WTC11 (cell line): Measurements from ENCODE around the gene RPP40. TPM values are rescaled to one million over a fixed set of nuclear protein-coding genes. Genes with fewer than 3 reads are reported as not detected.

ENCODE experiments used
- CBFB ChIP-seq: sonication (generic); formaldehyde crosslinking; IDR thresholded peaks from 2 replicates; pipeline ENCODE4 v1.8.1; 2022; ENCODE audit warnings: mild to moderate bottlenecking, low read depth, missing genetic modification reagents
- FOXJ3 ChIP-seq: sonication (generic); formaldehyde crosslinking; IDR thresholded peaks from 2 replicates; pipeline ENCODE4 v1.9.0; 2021; ENCODE audit warnings: missing genetic modification reagents, mild to moderate bottlenecking, borderline replicate concordance
- HMGA2 ChIP-seq: fragments of 250-450 bp; sonication (Bioruptor Pico); IDR thresholded peaks from 2 replicates; pipeline ENCODE4 v1.4.0; 2021; ENCODE audit warnings: mild to moderate bottlenecking, moderate library complexity
- SMAD4 ChIP-seq: sonication (generic); formaldehyde crosslinking; IDR thresholded peaks from 2 replicates; pipeline ENCODE4 v1.8.0; 2022; ENCODE audit warnings: mild to moderate bottlenecking, missing genetic modification reagents
- SOX15 ChIP-seq: fragments of 250-450 bp; sonication (Bioruptor Pico); IDR thresholded peaks from 2 replicates; pipeline ENCODE4 v1.9.0; 2021; ENCODE audit warnings: mild to moderate bottlenecking
- ZNF138 ChIP-seq: sonication (generic); formaldehyde crosslinking; conservative IDR thresholded peaks from 2 replicates; pipeline ENCODE4 v1.8.1; 2022; ENCODE audit warnings: mild to moderate bottlenecking, moderate library complexity, missing genetic modification reagents
- ZNF219 ChIP-seq: sonication (generic); formaldehyde crosslinking; IDR thresholded peaks from 2 replicates; pipeline ENCODE4 v1.8.0; 2023; ENCODE audit warnings: missing genetic modification reagents, mild to moderate bottlenecking, borderline replicate concordance
- ZNF671 ChIP-seq: fragments of 250-450 bp; sonication (Bioruptor Pico); IDR thresholded peaks from 2 replicates; pipeline ENCODE4 v1.8.0; 2021; ENCODE audit warnings: mild to moderate bottlenecking
- total RNA-seq: library from RNA; stranded (reverse); gene quantifications from 3 replicates; pipeline ENCODE4 v1.2.3, GENCODE V29; 2021
- TF ChIP-seq, protein P1 (sequence below): sonication (generic); formaldehyde crosslinking; conservative IDR thresholded peaks from 2 replicates; pipeline ENCODE4 v1.8.1; 2023; ENCODE audit warnings: mild to moderate bottlenecking, low read depth, missing genetic modification reagents, moderate library complexity
- TF ChIP-seq, protein P2 (sequence below): sonication (generic); formaldehyde crosslinking; IDR thresholded peaks from 2 replicates; pipeline ENCODE4 v1.8.1; 2022; ENCODE audit warnings: mild to moderate bottlenecking, moderate library complexity, missing genetic modification reagents
- TF ChIP-seq, protein P3 (sequence below): sonication (generic); formaldehyde crosslinking; IDR thresholded peaks from 2 replicates; pipeline ENCODE4 v1.8.0; 2022; ENCODE audit warnings: mild to moderate bottlenecking, missing genetic modification reagents
- TF ChIP-seq, protein P4 (sequence below): fragments of 200-600 bp; IDR thresholded peaks from 2 replicates; pipeline ENCODE4 v1.8.0; 2022; ENCODE audit warnings: antibody characterized with exemption
- TF ChIP-seq, protein P5 (sequence below): sonication (generic); formaldehyde crosslinking; IDR thresholded peaks from 2 replicates; pipeline ENCODE4 v1.8.1; 2022; ENCODE audit warnings: missing genetic modification reagents, borderline replicate concordance
- TF ChIP-seq, protein P6 (sequence below): fragments of 250-450 bp; sonication (Bioruptor Pico); IDR thresholded peaks from 2 replicates; pipeline ENCODE4 v1.9.0; 2021; ENCODE audit warnings: mild to moderate bottlenecking, borderline replicate concordance
- TF ChIP-seq, protein P7 (sequence below): sonication (generic); formaldehyde crosslinking; IDR thresholded peaks from 2 replicates; pipeline ENCODE4 v1.8.1; 2022; ENCODE audit warnings: low read depth, missing genetic modification reagents, borderline replicate concordance
- TF ChIP-seq, protein P8 (sequence below): sonication (generic); formaldehyde crosslinking; IDR thresholded peaks from 2 replicates; pipeline ENCODE4 v1.8.0; 2022; ENCODE audit warnings: mild to moderate bottlenecking, missing genetic modification reagents

Gene RPP40
- total RNA-seq, 1 experiment from 2014 or later = 12.2 TPM

DNA sequence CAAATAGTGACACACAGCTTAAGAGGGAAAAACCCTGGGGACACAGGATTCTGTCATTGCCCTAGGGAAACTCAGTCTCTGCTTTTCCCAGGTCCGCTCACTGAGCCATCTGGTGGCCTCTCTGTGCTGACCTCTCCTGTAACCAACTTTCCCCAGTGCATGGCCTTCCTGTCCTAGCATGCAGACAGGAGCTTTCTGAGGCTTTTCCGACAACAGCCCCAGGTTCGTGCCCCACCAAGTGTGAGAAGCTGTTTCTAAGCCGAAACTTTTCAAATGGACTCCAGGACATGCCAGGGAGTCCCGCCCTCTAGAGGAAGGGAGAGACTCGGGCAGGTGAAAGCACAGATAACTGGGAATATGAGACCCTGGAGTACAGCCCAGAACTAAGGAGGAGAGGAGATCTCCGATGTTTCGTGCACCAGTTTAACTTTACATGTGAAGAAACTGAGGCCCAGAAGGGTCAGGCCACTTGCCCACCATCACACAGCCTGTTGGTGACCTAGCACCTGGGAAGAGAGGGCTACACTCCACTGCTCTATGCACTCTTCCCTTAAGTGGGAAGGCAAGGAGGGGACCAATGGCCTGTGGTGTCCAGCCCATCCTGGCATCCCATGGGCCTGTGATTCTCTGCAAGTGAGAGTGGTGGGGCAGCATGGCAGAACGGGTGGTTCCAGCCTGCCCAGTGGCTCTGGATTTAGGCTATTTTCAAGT is 46.2 kb downstream of the RPP40 start (continued):
- TF ChIP-seq ZNF138 (CRISPR knock-in tag) (no peak), SMAD4 (no peak), HMGA2 (CRISPR knock-in tag) (no peak), FOXJ3 (CRISPR knock-in tag) (no peak), SOX15 (CRISPR knock-in tag) (no peak), ZNF219 (CRISPR knock-in tag) (no peak), CBFB (CRISPR knock-in tag) (no peak), ZNF671 (CRISPR knock-in tag) (peak; percentile 74; the same call in 1 of the 2 replicates)
- TF ChIP-seq, protein P1, sequence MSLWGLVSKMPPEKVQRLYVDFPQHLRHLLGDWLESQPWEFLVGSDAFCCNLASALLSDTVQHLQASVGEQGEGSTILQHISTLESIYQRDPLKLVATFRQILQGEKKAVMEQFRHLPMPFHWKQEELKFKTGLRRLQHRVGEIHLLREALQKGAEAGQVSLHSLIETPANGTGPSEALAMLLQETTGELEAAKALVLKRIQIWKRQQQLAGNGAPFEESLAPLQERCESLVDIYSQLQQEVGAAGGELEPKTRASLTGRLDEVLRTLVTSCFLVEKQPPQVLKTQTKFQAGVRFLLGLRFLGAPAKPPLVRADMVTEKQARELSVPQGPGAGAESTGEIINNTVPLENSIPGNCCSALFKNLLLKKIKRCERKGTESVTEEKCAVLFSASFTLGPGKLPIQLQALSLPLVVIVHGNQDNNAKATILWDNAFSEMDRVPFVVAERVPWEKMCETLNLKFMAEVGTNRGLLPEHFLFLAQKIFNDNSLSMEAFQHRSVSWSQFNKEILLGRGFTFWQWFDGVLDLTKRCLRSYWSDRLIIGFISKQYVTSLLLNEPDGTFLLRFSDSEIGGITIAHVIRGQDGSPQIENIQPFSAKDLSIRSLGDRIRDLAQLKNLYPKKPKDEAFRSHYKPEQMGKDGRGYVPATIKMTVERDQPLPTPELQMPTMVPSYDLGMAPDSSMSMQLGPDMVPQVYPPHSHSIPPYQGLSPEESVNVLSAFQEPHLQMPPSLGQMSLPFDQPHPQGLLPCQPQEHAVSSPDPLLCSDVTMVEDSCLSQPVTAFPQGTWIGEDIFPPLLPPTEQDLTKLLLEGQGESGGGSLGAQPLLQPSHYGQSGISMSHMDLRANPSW = no peak
- TF ChIP-seq, protein P2, sequence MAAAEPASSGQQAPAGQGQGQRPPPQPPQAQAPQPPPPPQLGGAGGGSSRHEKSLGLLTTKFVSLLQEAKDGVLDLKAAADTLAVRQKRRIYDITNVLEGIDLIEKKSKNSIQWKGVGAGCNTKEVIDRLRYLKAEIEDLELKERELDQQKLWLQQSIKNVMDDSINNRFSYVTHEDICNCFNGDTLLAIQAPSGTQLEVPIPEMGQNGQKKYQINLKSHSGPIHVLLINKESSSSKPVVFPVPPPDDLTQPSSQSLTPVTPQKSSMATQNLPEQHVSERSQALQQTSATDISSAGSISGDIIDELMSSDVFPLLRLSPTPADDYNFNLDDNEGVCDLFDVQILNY (CRISPR knock-in tag) = no peak
- TF ChIP-seq, protein P3, sequence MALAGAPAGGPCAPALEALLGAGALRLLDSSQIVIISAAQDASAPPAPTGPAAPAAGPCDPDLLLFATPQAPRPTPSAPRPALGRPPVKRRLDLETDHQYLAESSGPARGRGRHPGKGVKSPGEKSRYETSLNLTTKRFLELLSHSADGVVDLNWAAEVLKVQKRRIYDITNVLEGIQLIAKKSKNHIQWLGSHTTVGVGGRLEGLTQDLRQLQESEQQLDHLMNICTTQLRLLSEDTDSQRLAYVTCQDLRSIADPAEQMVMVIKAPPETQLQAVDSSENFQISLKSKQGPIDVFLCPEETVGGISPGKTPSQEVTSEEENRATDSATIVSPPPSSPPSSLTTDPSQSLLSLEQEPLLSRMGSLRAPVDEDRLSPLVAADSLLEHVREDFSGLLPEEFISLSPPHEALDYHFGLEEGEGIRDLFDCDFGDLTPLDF = no peak
- TF ChIP-seq, protein P4, sequence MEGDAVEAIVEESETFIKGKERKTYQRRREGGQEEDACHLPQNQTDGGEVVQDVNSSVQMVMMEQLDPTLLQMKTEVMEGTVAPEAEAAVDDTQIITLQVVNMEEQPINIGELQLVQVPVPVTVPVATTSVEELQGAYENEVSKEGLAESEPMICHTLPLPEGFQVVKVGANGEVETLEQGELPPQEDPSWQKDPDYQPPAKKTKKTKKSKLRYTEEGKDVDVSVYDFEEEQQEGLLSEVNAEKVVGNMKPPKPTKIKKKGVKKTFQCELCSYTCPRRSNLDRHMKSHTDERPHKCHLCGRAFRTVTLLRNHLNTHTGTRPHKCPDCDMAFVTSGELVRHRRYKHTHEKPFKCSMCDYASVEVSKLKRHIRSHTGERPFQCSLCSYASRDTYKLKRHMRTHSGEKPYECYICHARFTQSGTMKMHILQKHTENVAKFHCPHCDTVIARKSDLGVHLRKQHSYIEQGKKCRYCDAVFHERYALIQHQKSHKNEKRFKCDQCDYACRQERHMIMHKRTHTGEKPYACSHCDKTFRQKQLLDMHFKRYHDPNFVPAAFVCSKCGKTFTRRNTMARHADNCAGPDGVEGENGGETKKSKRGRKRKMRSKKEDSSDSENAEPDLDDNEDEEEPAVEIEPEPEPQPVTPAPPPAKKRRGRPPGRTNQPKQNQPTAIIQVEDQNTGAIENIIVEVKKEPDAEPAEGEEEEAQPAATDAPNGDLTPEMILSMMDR = 0 out of 2 replicates have a peak, but pooled peaks have one; percentile 27
- TF ChIP-seq, protein P5, sequence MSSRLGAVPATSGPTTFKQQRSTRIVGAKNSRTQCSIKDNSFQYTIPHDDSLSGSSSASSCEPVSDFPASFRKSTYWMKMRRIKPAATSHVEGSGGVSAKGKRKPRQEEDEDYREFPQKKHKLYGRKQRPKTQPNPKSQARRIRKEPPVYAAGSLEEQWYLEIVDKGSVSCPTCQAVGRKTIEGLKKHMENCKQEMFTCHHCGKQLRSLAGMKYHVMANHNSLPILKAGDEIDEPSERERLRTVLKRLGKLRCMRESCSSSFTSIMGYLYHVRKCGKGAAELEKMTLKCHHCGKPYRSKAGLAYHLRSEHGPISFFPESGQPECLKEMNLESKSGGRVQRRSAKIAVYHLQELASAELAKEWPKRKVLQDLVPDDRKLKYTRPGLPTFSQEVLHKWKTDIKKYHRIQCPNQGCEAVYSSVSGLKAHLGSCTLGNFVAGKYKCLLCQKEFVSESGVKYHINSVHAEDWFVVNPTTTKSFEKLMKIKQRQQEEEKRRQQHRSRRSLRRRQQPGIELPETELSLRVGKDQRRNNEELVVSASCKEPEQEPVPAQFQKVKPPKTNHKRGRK (CRISPR knock-in tag) = no peak
- TF ChIP-seq, protein P6, sequence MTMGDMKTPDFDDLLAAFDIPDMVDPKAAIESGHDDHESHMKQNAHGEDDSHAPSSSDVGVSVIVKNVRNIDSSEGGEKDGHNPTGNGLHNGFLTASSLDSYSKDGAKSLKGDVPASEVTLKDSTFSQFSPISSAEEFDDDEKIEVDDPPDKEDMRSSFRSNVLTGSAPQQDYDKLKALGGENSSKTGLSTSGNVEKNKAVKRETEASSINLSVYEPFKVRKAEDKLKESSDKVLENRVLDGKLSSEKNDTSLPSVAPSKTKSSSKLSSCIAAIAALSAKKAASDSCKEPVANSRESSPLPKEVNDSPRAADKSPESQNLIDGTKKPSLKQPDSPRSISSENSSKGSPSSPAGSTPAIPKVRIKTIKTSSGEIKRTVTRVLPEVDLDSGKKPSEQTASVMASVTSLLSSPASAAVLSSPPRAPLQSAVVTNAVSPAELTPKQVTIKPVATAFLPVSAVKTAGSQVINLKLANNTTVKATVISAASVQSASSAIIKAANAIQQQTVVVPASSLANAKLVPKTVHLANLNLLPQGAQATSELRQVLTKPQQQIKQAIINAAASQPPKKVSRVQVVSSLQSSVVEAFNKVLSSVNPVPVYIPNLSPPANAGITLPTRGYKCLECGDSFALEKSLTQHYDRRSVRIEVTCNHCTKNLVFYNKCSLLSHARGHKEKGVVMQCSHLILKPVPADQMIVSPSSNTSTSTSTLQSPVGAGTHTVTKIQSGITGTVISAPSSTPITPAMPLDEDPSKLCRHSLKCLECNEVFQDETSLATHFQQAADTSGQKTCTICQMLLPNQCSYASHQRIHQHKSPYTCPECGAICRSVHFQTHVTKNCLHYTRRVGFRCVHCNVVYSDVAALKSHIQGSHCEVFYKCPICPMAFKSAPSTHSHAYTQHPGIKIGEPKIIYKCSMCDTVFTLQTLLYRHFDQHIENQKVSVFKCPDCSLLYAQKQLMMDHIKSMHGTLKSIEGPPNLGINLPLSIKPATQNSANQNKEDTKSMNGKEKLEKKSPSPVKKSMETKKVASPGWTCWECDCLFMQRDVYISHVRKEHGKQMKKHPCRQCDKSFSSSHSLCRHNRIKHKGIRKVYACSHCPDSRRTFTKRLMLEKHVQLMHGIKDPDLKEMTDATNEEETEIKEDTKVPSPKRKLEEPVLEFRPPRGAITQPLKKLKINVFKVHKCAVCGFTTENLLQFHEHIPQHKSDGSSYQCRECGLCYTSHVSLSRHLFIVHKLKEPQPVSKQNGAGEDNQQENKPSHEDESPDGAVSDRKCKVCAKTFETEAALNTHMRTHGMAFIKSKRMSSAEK (CRISPR knock-in tag) = 0 out of 2 replicates have a peak, but pooled peaks have one; percentile 19
- TF ChIP-seq, protein P7, sequence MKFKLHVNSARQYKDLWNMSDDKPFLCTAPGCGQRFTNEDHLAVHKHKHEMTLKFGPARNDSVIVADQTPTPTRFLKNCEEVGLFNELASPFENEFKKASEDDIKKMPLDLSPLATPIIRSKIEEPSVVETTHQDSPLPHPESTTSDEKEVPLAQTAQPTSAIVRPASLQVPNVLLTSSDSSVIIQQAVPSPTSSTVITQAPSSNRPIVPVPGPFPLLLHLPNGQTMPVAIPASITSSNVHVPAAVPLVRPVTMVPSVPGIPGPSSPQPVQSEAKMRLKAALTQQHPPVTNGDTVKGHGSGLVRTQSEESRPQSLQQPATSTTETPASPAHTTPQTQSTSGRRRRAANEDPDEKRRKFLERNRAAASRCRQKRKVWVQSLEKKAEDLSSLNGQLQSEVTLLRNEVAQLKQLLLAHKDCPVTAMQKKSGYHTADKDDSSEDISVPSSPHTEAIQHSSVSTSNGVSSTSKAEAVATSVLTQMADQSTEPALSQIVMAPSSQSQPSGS (CRISPR knock-in tag) = no peak
- TF ChIP-seq, protein P8, sequence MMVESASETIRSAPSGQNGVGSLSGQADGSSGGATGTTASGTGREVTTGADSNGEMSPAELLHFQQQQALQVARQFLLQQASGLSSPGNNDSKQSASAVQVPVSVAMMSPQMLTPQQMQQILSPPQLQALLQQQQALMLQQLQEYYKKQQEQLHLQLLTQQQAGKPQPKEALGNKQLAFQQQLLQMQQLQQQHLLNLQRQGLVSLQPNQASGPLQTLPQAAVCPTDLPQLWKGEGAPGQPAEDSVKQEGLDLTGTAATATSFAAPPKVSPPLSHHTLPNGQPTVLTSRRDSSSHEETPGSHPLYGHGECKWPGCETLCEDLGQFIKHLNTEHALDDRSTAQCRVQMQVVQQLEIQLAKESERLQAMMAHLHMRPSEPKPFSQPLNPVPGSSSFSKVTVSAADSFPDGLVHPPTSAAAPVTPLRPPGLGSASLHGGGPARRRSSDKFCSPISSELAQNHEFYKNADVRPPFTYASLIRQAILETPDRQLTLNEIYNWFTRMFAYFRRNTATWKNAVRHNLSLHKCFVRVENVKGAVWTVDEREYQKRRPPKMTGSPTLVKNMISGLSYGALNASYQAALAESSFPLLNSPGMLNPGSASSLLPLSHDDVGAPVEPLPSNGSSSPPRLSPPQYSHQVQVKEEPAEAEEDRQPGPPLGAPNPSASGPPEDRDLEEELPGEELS (CRISPR knock-in tag) = no peak
